Liver (tissue), 9 donors: ENCODE measurements around the gene OR8B8. TPM values are rescaled to one million over a fixed set of nuclear protein-coding genes. Genes with fewer than 3 reads are reported as not detected.

Experiments used
- DNase-seq: peaks from one replicate; pipeline ENCODE4 v3.0.0-alpha.2; 2017; ENCODE audit warnings: low spot score
- H3K27ac ChIP-seq, 2 donors: one replicate each; pipeline ENCODE4 v1.7.0; 2013; ENCODE audit warnings: inconsistent platforms in 2 of 2, low read length in 2 of 2, control low read depth in 1 of 2, low read depth in 1 of 2, mild to moderate bottlenecking in 1 of 2
- H3K27me3 ChIP-seq, 4 donors: one replicate each; pipeline versions ENCODE4 v1.6.1 to v1.7.0; 2013; ENCODE audit warnings: low read length in 3 of 4, inconsistent platforms in 1 of 4, mild to moderate bottlenecking in 1 of 4, moderate library complexity in 1 of 4; ENCODE audit not compliant: control insufficient read depth in 4 of 4, insufficient read depth in 4 of 4
- H3K36me3 ChIP-seq, 4 donors: one replicate each; pipeline versions ENCODE4 v1.6.1 to v1.7.0; 2013; ENCODE audit warnings: low read length in 3 of 4, mild to moderate bottlenecking in 3 of 4, low read depth in 1 of 4, moderate library complexity in 1 of 4; ENCODE audit not compliant: control insufficient read depth in 4 of 4, insufficient read depth in 3 of 4
- H3K4me1 ChIP-seq, 4 donors: one replicate each; pipeline versions ENCODE4 v1.6.1 to v1.7.0; 2013; ENCODE audit warnings: low read length in 3 of 4, mild to moderate bottlenecking in 3 of 4, moderate library complexity in 1 of 4; ENCODE audit not compliant: control insufficient read depth in 4 of 4, insufficient read depth in 4 of 4
- H3K4me3 ChIP-seq, 3 donors: one replicate each; pipeline versions ENCODE4 v1.6.1 to v1.7.0; 2013; ENCODE audit warnings: low read length in 3 of 3, control low read depth in 1 of 3, low read depth in 1 of 3, mild to moderate bottlenecking in 1 of 3
- H3K9ac ChIP-seq, 2 donors: one replicate each; pipeline ENCODE4 v1.7.0; 2013; ENCODE audit warnings: low read length in 2 of 2, mild to moderate bottlenecking in 2 of 2, moderate library complexity in 2 of 2, control low read depth in 1 of 2, low read depth in 1 of 2
- H3K9me3 ChIP-seq, 4 donors: one replicate each; pipeline versions ENCODE4 v1.6.1 to v1.7.0; 2013; ENCODE audit warnings: low read length in 3 of 4; ENCODE audit not compliant: control insufficient read depth in 4 of 4
- EGR1 ChIP-seq, 2 donors: IDR thresholded peaks; 2 replicates each; pipeline ENCODE4 v1.6.1; 2016 to 2018; ENCODE audit warnings: antibody characterized with exemption in 2 of 2, low read depth in 2 of 2
- FOXA1 ChIP-seq: IDR thresholded peaks from 2 replicates; pipeline ENCODE4 v1.6.1; 2016; ENCODE audit warnings: antibody characterized with exemption
- FOXA2 ChIP-seq: IDR thresholded peaks from 2 replicates; pipeline ENCODE4 v1.6.1; 2016; ENCODE audit warnings: antibody characterized with exemption
- GABPA ChIP-seq, 2 donors: IDR thresholded peaks in 1 of 2; conservative IDR thresholded peaks in 1 of 2; 2 replicates each; pipeline ENCODE4 v1.6.1; 2016; ENCODE audit warnings: antibody characterized with exemption in 2 of 2, mild to moderate bottlenecking in 1 of 2, moderate library complexity in 1 of 2
- HNF4A ChIP-seq, 2 donors: conservative IDR thresholded peaks; 2 replicates each; pipeline ENCODE4 v1.6.1; 2016; ENCODE audit warnings: antibody characterized with exemption in 2 of 2, mild to moderate bottlenecking in 2 of 2
- HNF4G ChIP-seq: IDR thresholded peaks from 2 replicates; pipeline ENCODE4 v1.6.1; 2016; ENCODE audit warnings: antibody characterized with exemption
- RXRA ChIP-seq, 2 donors: IDR thresholded peaks; 2 replicates each; pipeline ENCODE4 v1.6.1; 2017 to 2018; ENCODE audit warnings: antibody characterized with exemption in 2 of 2, mild to moderate bottlenecking in 1 of 2
- SP1 ChIP-seq: IDR thresholded peaks from 2 replicates; pipeline ENCODE4 v1.6.1; 2018; ENCODE audit warnings: antibody characterized with exemption, mild to moderate bottlenecking
- YY1 ChIP-seq: IDR thresholded peaks from 2 replicates; pipeline ENCODE4 v1.6.1; 2016; ENCODE audit warnings: antibody characterized with exemption, mild to moderate bottlenecking
- WGBS: extraction: QIAGEN DNeasy Blood & Tissue Kit; methylation state at CpG from one replicate; pipeline ENCODE4 v1.1.7; 2013; 5-methylcytosine and 5-hydroxymethylcytosine counted together
- polyA plus RNA-seq, 2 donors: library from polyadenylated mRNA; stranded (reverse) in 1 of 2; unstranded in 1 of 2; fragments of 200-250 nt in 1 of 2; fragments of >200 nt in 1 of 2; fragmentation: Nextera tagmentation in 1 of 2; extraction: Ambion mirVana in 1 of 2; gene quantifications; one replicate each; pipeline versions ENCODE4 v1.2.1 to v1.2.3, GENCODE V29; 2013 to 2015
- total RNA-seq, 2 donors: library from RNA; depleted of rRNA; stranded (reverse); fragments of >200 nt; gene quantifications; one replicate each; pipeline ENCODE4 v1.2.3, GENCODE V29; 2014
- TF ChIP-seq, protein P1 (sequence below): IDR thresholded peaks from 2 replicates; pipeline ENCODE4 v1.6.1; 2016; ENCODE audit warnings: antibody characterized with exemption
- TF ChIP-seq, protein P2 (sequence below): IDR thresholded peaks from 2 replicates; pipeline ENCODE4 v1.6.1; 2016; ENCODE audit warnings: antibody characterized with exemption
- TF ChIP-seq, protein P3 (sequence below): fragments of 150-350 bp; IDR thresholded peaks from 2 replicates; pipeline ENCODE4 v1.5.1; 2017; ENCODE audit warnings: improper control_type of control experiment, low read depth, low read length; ENCODE audit not compliant: missing input control
- TF ChIP-seq, protein P4 (sequence below): IDR thresholded peaks from 2 replicates; pipeline ENCODE4 v1.6.1; 2016; ENCODE audit warnings: antibody characterized with exemption
- donor health status: healthy.
- donor health status: healthy.
- donor health status: healthy.
- donor health status: healthy.
- donor health status: healthy.

Gene OR8B8
- total and polyA plus RNA-seq, 4 donors: not detected

DNA sequence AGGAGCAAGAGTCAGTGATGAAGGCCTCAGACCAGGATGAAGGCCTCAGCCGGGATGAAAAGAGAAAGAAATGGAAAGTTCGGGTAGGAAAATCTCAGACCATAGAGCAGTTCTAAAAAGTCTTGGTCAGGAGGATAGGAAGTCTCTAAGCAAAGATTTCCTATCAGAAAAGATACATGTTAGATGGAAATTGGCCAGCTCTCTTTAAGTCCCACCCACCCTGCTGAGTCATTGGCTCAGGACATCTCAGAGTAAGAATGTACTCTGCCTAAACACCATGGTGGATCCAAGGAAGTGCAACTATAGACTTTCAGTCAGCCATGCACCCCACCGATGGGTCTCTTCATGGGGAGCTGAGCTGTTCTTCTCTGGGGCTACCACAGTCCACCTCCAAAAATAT, 51.1 kb downstream of the OR8B8 start:
- H3K4me1 ChIP-seq: no peaks in the 10 kb centered on the region
- H3K27me3 ChIP-seq: no peaks in the 10 kb centered on the region
- H3K9me3 ChIP-seq: no peaks in the 10 kb centered on the region
- no peak overlapping the region for H3K27ac ChIP-seq
- H3K4me3 ChIP-seq: no peak overlapping the region
- WGBS: 89% methylated on average over 3 of the region's 3 CpGs
- no peaks in the 10 kb centered on the region for H3K36me3 ChIP-seq
- TF ChIP-seq, protein P1, sequence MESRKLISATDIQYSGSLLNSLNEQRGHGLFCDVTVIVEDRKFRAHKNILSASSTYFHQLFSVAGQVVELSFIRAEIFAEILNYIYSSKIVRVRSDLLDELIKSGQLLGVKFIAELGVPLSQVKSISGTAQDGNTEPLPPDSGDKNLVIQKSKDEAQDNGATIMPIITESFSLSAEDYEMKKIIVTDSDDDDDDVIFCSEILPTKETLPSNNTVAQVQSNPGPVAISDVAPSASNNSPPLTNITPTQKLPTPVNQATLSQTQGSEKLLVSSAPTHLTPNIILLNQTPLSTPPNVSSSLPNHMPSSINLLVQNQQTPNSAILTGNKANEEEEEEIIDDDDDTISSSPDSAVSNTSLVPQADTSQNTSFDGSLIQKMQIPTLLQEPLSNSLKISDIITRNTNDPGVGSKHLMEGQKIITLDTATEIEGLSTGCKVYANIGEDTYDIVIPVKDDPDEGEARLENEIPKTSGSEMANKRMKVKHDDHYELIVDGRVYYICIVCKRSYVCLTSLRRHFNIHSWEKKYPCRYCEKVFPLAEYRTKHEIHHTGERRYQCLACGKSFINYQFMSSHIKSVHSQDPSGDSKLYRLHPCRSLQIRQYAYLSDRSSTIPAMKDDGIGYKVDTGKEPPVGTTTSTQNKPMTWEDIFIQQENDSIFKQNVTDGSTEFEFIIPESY: no peak
- TF ChIP-seq GABPA (IDR thresholded peaks at IDR 0.05 in 1 of 2, conservative IDR thresholded peaks at IDR 0.05 in 1 of 2) (no peak), EGR1 (IDR thresholded peaks at IDR 0.05; ENCODE audit: low read depth in 2 of 2) (no peak), SP1 (no peak), FOXA2 (no peak), HNF4G (no peak), YY1 (no peak), FOXA1 (no peak), RXRA (IDR thresholded peaks at IDR 0.05) (no peak), HNF4A (conservative IDR thresholded peaks at IDR 0.05) (no peak)
- TF ChIP-seq, protein P2, sequence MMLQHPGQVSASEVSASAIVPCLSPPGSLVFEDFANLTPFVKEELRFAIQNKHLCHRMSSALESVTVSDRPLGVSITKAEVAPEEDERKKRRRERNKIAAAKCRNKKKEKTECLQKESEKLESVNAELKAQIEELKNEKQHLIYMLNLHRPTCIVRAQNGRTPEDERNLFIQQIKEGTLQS: no peak
- TF ChIP-seq, protein P3, sequence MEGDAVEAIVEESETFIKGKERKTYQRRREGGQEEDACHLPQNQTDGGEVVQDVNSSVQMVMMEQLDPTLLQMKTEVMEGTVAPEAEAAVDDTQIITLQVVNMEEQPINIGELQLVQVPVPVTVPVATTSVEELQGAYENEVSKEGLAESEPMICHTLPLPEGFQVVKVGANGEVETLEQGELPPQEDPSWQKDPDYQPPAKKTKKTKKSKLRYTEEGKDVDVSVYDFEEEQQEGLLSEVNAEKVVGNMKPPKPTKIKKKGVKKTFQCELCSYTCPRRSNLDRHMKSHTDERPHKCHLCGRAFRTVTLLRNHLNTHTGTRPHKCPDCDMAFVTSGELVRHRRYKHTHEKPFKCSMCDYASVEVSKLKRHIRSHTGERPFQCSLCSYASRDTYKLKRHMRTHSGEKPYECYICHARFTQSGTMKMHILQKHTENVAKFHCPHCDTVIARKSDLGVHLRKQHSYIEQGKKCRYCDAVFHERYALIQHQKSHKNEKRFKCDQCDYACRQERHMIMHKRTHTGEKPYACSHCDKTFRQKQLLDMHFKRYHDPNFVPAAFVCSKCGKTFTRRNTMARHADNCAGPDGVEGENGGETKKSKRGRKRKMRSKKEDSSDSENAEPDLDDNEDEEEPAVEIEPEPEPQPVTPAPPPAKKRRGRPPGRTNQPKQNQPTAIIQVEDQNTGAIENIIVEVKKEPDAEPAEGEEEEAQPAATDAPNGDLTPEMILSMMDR: no peak
- TF ChIP-seq, protein P4, sequence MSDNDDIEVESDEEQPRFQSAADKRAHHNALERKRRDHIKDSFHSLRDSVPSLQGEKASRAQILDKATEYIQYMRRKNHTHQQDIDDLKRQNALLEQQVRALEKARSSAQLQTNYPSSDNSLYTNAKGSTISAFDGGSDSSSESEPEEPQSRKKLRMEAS: no peak
- DNase-seq: no peak
- no peak overlapping the region for H3K9ac ChIP-seq

Other genes starting within 250 kb of the OR8B8 start
- gene OR8G1, start 204.6 kb downstream of the OR8B8 start, total RNA-seq: not detected
- gene OR8G1, start 204.6 kb downstream of the OR8B8 start, polyA plus RNA-seq: not detected
- gene OR8G5, start 189.3 kb downstream of the OR8B8 start, total RNA-seq: not detected
- not detected for gene OR8G5, start 189.3 kb downstream of the OR8B8 start, polyA plus RNA-seq
- gene OR8D1, start 131.7 kb downstream of the OR8B8 start, total RNA-seq: not detected
- not detected for gene OR8D1, start 131.7 kb downstream of the OR8B8 start, polyA plus RNA-seq
- not detected for gene OR8D2, start 125.5 kb downstream of the OR8B8 start, total RNA-seq
- not detected for gene OR8D2, start 125.5 kb downstream of the OR8B8 start, polyA plus RNA-seq
- gene OR8B2, start 61.2 kb downstream of the OR8B8 start, total RNA-seq: not detected
- gene OR8B2, start 61.2 kb downstream of the OR8B8 start, polyA plus RNA-seq: not detected
- gene OR8B3, start 46.7 kb downstream of the OR8B8 start, total RNA-seq: not detected
- not detected for gene OR8B3, start 46.7 kb downstream of the OR8B8 start, polyA plus RNA-seq
- gene OR8B4, start 20.8 kb downstream of the OR8B8 start, total RNA-seq: not detected
- gene OR8B4, start 20.8 kb downstream of the OR8B8 start, polyA plus RNA-seq: not detected
- not detected for gene OR8B12, start 98.0 kb upstream of the OR8B8 start, total RNA-seq
- not detected for gene OR8B12, start 98.0 kb upstream of the OR8B8 start, polyA plus RNA-seq
- not detected for gene OR8A1, start 124.3 kb upstream of the OR8B8 start, total RNA-seq
- gene OR8A1, start 124.3 kb upstream of the OR8B8 start, polyA plus RNA-seq: not detected
- gene PANX3, start 165.7 kb upstream of the OR8B8 start, total RNA-seq: not detected
- gene PANX3, start 165.7 kb upstream of the OR8B8 start, polyA plus RNA-seq: not detected
- gene TBRG1, start 177.2 kb upstream of the OR8B8 start, total RNA-seq: 10 to 100 TPM; 13.4 to 18.7 TPM
- 10 to 100 TPM; 14.3 to 32.4 TPM for gene TBRG1, start 177.2 kb upstream of the OR8B8 start, polyA plus RNA-seq
- gene SIAE, start 228.0 kb upstream of the OR8B8 start, total RNA-seq: 10 to 100 TPM in 1 of 2 donors, 1 to 10 TPM in 1; 6.4 to 11.5 TPM
- gene SIAE, start 228.0 kb upstream of the OR8B8 start, polyA plus RNA-seq: 10 to 100 TPM; 11.0 to 33.9 TPM
- gene SPA17, start 228.2 kb upstream of the OR8B8 start, total RNA-seq: 1 to 10 TPM; 1.2 to 3.2 TPM
- 1 to 10 TPM in 1 of 2 donors, under 1 TPM in 1; 0.47 to 2.5 TPM for gene SPA17, start 228.2 kb upstream of the OR8B8 start, polyA plus RNA-seq